Measurements from ENCODE around the gene PLSCR1. TPM values are rescaled to one million over a fixed set of nuclear protein-coding genes. Genes with fewer than 3 reads are reported as not detected.

The PLSCR1 gene
- total and polyA plus RNA-seq, 2 experiments from 2014 or later, result 62.7 to 78.3 TPM

Small RNA genes lying within 50 kb of the gene (small RNA-seq; reads per million reads assigned to genes)
- gene RNU6-428P (ENCODE audit: low replicate concordance), result not detected

Other genes with a start within 250 kb of the PLSCR1 start
- not detected in 2 replicates for gene PLSCR2, start 75.0 kb downstream of the PLSCR1 start, total RNA-seq (2014; rRNA removed; shearing (Covaris generic))
- 0.55 TPM in 1 of 2 replicates, not detected in the other for gene PLSCR2, start 75.0 kb downstream of the PLSCR1 start, polyA plus RNA-seq (2016; fragmentation: Nextera tagmentation; extraction: Ambion mirVana)
- not detected in 2 replicates for gene PLSCR5, start 60.7 kb upstream of the PLSCR1 start, total RNA-seq (2014; rRNA removed; shearing (Covaris generic))
- gene PLSCR5, start 60.7 kb upstream of the PLSCR1 start, polyA plus RNA-seq (2016; fragmentation: Nextera tagmentation; extraction: Ambion mirVana), result not detected in 2 replicates